OCI-LY7 (cell line): ENCODE results near the gene ITIH1. TPM values are rescaled to one million over a fixed set of nuclear protein-coding genes. Genes with fewer than 3 reads are reported as not detected.

Experiments
- BruUV-seq: library from RNA; stranded (reverse); fragments of 400-500 nt; replicated peaks from 2 replicates; lab custom pipeline; 2021; lab: Mats Ljungman, UMichigan
- CTCF ChIA-PET: fragments of 300-600 bp; sonication (Branson Sonifier 250); formaldehyde crosslinking; loops from one replicate; lab custom pipeline; 2022; ENCODE audit warnings: antibody characterized with exemption; ENCODE audit not compliant: unreplicated experiment; lab: Charles Lee
- POLR2A ChIA-PET: fragments of 300-600 bp; sonication (Branson Sonifier 250); formaldehyde crosslinking; loops from one replicate; lab custom pipeline; 2022; ENCODE audit warnings: antibody characterized with exemption; lab: Charles Lee
- DNase-seq: peaks from one replicate; pipeline ENCODE4 v3.0.0-alpha.2; 2015; ENCODE audit warnings: low spot score
- H2AFZ ChIP-seq: fragments of 200-600 bp; sonication (generic), shearing (Covaris generic); 2 replicates; pipeline ENCODE4 v1.6.1; 2014; ENCODE audit warnings: mild to moderate bottlenecking, antibody characterized with exemption, low read length, moderate library complexity
- H3K27ac ChIP-seq: fragments of 200-600 bp; sonication (generic); 2 replicates; pipeline ENCODE4 v1.5.1; 2014; ENCODE audit warnings: mixed run types, low read depth, mild to moderate bottlenecking, moderate library complexity, low read length, inconsistent platforms; ENCODE audit not compliant: poor library complexity, severe bottlenecking
- H3K36me3 ChIP-seq: fragments of 200-600 bp; sonication (generic); 2 replicates; pipeline ENCODE4 v1.6.1; 2014; ENCODE audit warnings: mild to moderate bottlenecking, antibody characterized with exemption, low read length, moderate library complexity, mixed read lengths; ENCODE audit not compliant: insufficient read depth
- H3K4me1 ChIP-seq: fragments of 200-600 bp; sonication (generic); 2 replicates; pipeline ENCODE4 v1.5.1; 2014; ENCODE audit warnings: mild to moderate bottlenecking, low read length; ENCODE audit not compliant: insufficient read depth, poor library complexity, severe bottlenecking
- H3K4me2 ChIP-seq: fragments of 200-600 bp; sonication (generic); 2 replicates; pipeline ENCODE4 v1.6.1; 2014; ENCODE audit warnings: mild to moderate bottlenecking, low read length
- H3K4me3 ChIP-seq: fragments of 200-600 bp; sonication (generic); 2 replicates; pipeline ENCODE4 v1.5.1; 2014; ENCODE audit warnings: mild to moderate bottlenecking, low read depth, low read length; ENCODE audit not compliant: poor library complexity, severe bottlenecking
- H3K79me2 ChIP-seq: fragments of 200-600 bp; sonication (generic); 2 replicates; pipeline ENCODE4 v1.6.1; 2016; ENCODE audit warnings: low read depth, mild to moderate bottlenecking, low read length, moderate library complexity, mixed read lengths; ENCODE audit not compliant: insufficient read depth
- H3K9me2 ChIP-seq: fragments of 200-600 bp; sonication (generic); 2 replicates; pipeline ENCODE4 v1.6.1; 2016; ENCODE audit warnings: mild to moderate bottlenecking, low read length, mixed read lengths; ENCODE audit not compliant: insufficient read depth
- H3K9me3 ChIP-seq: fragments of 200-600 bp; sonication (generic); 2 replicates; pipeline ENCODE4 v1.6.1; 2014; ENCODE audit warnings: mild to moderate bottlenecking, mixed run types, low read length, mixed read lengths
- H4K20me1 ChIP-seq: fragments of 200-600 bp; sonication (generic); 2 replicates; pipeline ENCODE4 v1.6.1; 2014; ENCODE audit warnings: mild to moderate bottlenecking, antibody characterized with exemption, low read length, moderate library complexity, mixed read lengths; ENCODE audit not compliant: insufficient read depth
- EZH2phosphoT487 ChIP-seq: fragments of 200-600 bp; sonication (generic); IDR thresholded peaks from 2 replicates; pipeline ENCODE4 v1.6.1; 2018; ENCODE audit warnings: low read depth, borderline replicate concordance, mild to moderate bottlenecking, mixed run types, antibody characterized with exemption, low read length, moderate library complexity, mixed read lengths
- intact Hi-C: fragments of 100-400 bp; cut with micrococcal nuclease; formaldehyde crosslinking; loops from one replicate; pipeline ENCODE4 v1.10.0; 2022; ENCODE audit not compliant: unreplicated experiment
- total RNA-seq, 2 experiments: library from RNA; depleted of rRNA in 1 of 2; stranded (reverse); fragments of >200 nt in 1 of 2; shearing (Covaris generic) in 1 of 2; gene quantifications; 2 replicates each; pipeline ENCODE4 v1.2.3, GENCODE V29; 2014 to 2022
- TF ChIP-seq, protein P1 (sequence below): fragments of 200-600 bp; sonication (generic); conservative IDR thresholded peaks from 2 replicates; pipeline ENCODE4 v1.5.1; 2014; ENCODE audit warnings: mild to moderate bottlenecking, antibody characterized with exemption, low read length, moderate library complexity, mixed read lengths

ITIH1 gene
- total RNA-seq, 2 experiments from 2014 or later, result not detected

DNA sequence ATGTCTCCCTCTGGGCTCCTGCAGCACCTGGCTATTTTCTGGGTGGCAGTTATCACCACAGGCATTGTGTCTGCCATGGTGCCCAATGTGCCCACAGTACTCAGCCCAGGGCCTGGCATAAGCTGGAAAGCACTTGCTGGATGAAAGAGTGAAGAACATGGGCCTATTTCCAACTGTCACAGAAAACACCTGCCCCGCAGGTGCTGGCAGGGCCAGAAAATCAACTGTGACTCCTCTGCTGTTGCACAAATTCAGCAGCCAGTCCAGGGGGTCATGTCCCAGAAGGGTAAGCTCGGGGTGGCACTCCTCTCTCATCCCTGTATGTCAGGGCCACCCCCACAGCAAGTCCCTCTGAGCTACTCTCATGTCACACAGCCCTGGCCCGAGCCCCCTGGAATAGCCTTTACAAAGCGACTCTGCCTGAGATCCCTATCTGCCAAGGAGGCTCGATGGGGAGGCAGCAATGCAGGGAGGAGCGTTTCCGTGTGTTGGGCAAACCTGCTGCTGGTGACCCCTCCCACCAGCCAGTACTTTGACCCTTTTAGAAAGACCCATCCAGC lies 34.1 kb downstream of the ITIH1 start:
- Histone ChIP-seq H3K4me3 (no peak overlapping the region), H3K9me3 (no peaks in the 10 kb centered on the region), H3K27ac (no peak overlapping the region), H3K9me2 (no peaks in the 10 kb centered on the region), H3K36me3 (no peaks in the 10 kb centered on the region), H3K4me1 (no peaks in the 10 kb centered on the region), H4K20me1 (no peaks in the 10 kb centered on the region), H3K4me2 (no peak overlapping the region), H3K79me2 (no peaks in the 10 kb centered on the region), H2AFZ (no peak overlapping the region)
- DNase-seq, result no peak
- TF ChIP-seq EZH2phosphoT487, result no peak
- ChIA-PET CTCF (interaction anchor here (1.0 kb wide), 1 partner anchor 13 kb away, joined by 3 read pairs; no protein-coding TSS in a partner anchor), POLR2A (interaction anchor here (0.6 kb wide), 1 partner anchor 875 kb away, joined by 3 read pairs; no protein-coding TSS in a partner anchor)
- intact Hi-C loops, result no loop called here
- BruUV-seq, result no TSS peak

DNA sequence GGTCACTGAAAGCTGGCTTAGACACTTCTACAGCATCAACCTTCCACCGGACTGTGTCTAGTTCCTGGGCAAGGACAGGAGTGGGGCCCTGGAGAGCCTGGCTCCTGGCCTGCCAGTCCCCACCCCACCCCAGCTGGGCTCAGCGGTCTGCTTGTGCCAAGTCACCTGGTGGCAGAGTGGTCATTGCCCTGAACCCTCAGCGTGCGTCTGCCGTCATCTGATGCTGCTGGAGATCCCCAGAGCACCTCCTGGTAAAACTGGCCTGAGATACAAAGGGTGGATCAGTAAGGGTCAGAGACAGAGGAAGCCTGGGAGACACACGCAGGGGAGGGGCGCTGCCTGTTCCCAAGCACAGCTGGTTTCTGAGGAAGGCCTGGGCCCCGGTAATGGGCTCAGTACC lies 36.4 kb downstream of the ITIH1 start:
- H3K9me2 ChIP-seq, result no peaks in the 10 kb centered on the region
- no peak overlapping the region for H3K4me2 ChIP-seq
- H3K9me3 ChIP-seq, result no peaks in the 10 kb centered on the region
- H3K4me1 ChIP-seq, result no peaks in the 10 kb centered on the region
- no peak for DNase-seq
- ChIA-PET CTCF (no interaction called here), POLR2A (no interaction called here)
- no peaks in the 10 kb centered on the region for H3K36me3 ChIP-seq
- no peak overlapping the region for H2AFZ ChIP-seq
- TF ChIP-seq, protein P1, sequence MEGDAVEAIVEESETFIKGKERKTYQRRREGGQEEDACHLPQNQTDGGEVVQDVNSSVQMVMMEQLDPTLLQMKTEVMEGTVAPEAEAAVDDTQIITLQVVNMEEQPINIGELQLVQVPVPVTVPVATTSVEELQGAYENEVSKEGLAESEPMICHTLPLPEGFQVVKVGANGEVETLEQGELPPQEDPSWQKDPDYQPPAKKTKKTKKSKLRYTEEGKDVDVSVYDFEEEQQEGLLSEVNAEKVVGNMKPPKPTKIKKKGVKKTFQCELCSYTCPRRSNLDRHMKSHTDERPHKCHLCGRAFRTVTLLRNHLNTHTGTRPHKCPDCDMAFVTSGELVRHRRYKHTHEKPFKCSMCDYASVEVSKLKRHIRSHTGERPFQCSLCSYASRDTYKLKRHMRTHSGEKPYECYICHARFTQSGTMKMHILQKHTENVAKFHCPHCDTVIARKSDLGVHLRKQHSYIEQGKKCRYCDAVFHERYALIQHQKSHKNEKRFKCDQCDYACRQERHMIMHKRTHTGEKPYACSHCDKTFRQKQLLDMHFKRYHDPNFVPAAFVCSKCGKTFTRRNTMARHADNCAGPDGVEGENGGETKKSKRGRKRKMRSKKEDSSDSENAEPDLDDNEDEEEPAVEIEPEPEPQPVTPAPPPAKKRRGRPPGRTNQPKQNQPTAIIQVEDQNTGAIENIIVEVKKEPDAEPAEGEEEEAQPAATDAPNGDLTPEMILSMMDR, result no peak
- TF ChIP-seq EZH2phosphoT487, result no peak
- BruUV-seq, result no TSS peak
- H3K27ac ChIP-seq, result no peak overlapping the region
- H3K79me2 ChIP-seq, result no peaks in the 10 kb centered on the region
- intact Hi-C loops, result no loop called here
- no peak overlapping the region for H3K4me3 ChIP-seq
- no peaks in the 10 kb centered on the region for H4K20me1 ChIP-seq

GRCh38 chr3:52816199-52816598 lies 38.8 kb downstream of the ITIH1 start:
- CTCF ChIA-PET, result interaction anchor here (0.6 to 1.0 kb wide), 2 partner anchors 23 to 192 kb away, joined by 3 read pairs; no protein-coding TSS in a partner anchor

More at GRCh38 chr3:52816199-52816598, 38.8 kb downstream of the ITIH1 start:
- H4K20me1 ChIP-seq, result no peaks in the 10 kb centered on the region
- H3K4me3 ChIP-seq, result no peak overlapping the region
- no peaks in the 10 kb centered on the region for H3K79me2 ChIP-seq
- H3K4me2 ChIP-seq, result no peak overlapping the region
- no peaks in the 10 kb centered on the region for H3K4me1 ChIP-seq
- H3K36me3 ChIP-seq, result no peaks in the 10 kb centered on the region
- POLR2A ChIA-PET, result interaction anchor here (0.9 kb wide), 1 partner anchor 114 kb away, joined by 4 read pairs; no protein-coding TSS in a partner anchor
- intact Hi-C loops, result no loop called here
- no TSS peak for BruUV-seq
- H3K27ac ChIP-seq, result no peak overlapping the region
- DNase-seq, result no peak
- H2AFZ ChIP-seq, result no peak overlapping the region
- no peaks in the 10 kb centered on the region for H3K9me3 ChIP-seq
- TF ChIP-seq, protein P1, result no peak
- TF ChIP-seq EZH2phosphoT487, result no peak
- H3K9me2 ChIP-seq, result no peaks in the 10 kb centered on the region
